ENCODE measurements around the gene COMMD9.
A peak's percentile ranks its signal among the peaks of the same experiment; 100 is the strongest.
"Not testable (repeated sequence)": the region's sequence is repeated elsewhere in the genome, so short reads cannot be mapped to it uniquely, and the experiment has no call there.

Gene COMMD9

GRCh38 chr11:36289226-36289852 is at the start of gene COMMD9:
COMMD9 (minus strand) TSS chr11:36289424; CDS start chr11:36289412, 12 bp downstream.
- peak; percentile 94 for DNase-seq

GRCh38 chr11:36333897-36334296 is 44.7 kb upstream of the COMMD9 start:
- DNase-seq = no peak

- no peak for DNase-seq
These were observed 44.2 kb upstream of the COMMD9 start for GRCh38 chr11:36333468-36333867.

- DNase-seq = peak; percentile 33
These were observed 41.2 kb upstream of the COMMD9 start for GRCh38 chr11:36330411-36330810.

- no peak for DNase-seq
These were observed 39.9 kb upstream of the COMMD9 start for GRCh38 chr11:36328966-36329673.

- no peak for DNase-seq
These were observed 37.5 kb upstream of the COMMD9 start for GRCh38 chr11:36326524-36327419.

- DNase-seq = not testable (repeated sequence)
These were observed 36.2 kb upstream of the COMMD9 start for GRCh38 chr11:36325403-36325802.

- DNase-seq = not testable (repeated sequence)
These were observed 35.7 kb upstream of the COMMD9 start for GRCh38 chr11:36324956-36325355.

GRCh38 chr11:36317992-36318391 is 28.8 kb upstream of the COMMD9 start:
- no peak for DNase-seq

GRCh38 chr11:36316049-36316448 is 26.8 kb upstream of the COMMD9 start:
- no peak for DNase-seq

- no peak for DNase-seq
These were observed 25.2 kb upstream of the COMMD9 start for GRCh38 chr11:36314434-36314767.

GRCh38 chr11:36313750-36314433 is 24.7 kb upstream of the COMMD9 start:
- DNase-seq = no peak

GRCh38 chr11:36312611-36313472 is 23.6 kb upstream of the COMMD9 start:
- no peak for DNase-seq

GRCh38 chr11:36311926-36312595 is 22.8 kb upstream of the COMMD9 start:
- DNase-seq = no peak

GRCh38 chr11:36309779-36310178 is 20.6 kb upstream of the COMMD9 start:
- DNase-seq = no peak

GRCh38 chr11:36308577-36308976 is 19.4 kb upstream of the COMMD9 start:
- DNase-seq = no peak

- DNase-seq = no peak
These were observed 17.7 kb upstream of the COMMD9 start for GRCh38 chr11:36306888-36307287.

- DNase-seq = no peak
These were observed 15.8 kb upstream of the COMMD9 start for GRCh38 chr11:36305047-36305446.

- DNase-seq = no peak
These were observed 15.1 kb upstream of the COMMD9 start for GRCh38 chr11:36304351-36304750.

- peak; percentile 15 for DNase-seq
These were observed 11.4 kb upstream of the COMMD9 start for GRCh38 chr11:36300650-36301049.

- no peak for DNase-seq
These were observed 7.8 kb upstream of the COMMD9 start for GRCh38 chr11:36296884-36297543.
